HG03520 (cell line): ENCODE results near the gene ADARB2.

Experiments used
- ATAC-seq: cut with Tn5 transposase; IDR thresholded peaks from one replicate; pipeline ENCODE4 v1.9.1; 2021; ENCODE audit warnings: mild to moderate bottlenecking, moderate library complexity; ENCODE audit not compliant: unreplicated experiment

ADARB2 gene

GRCh38 chr10:1308962-1309616, 428.2 kb downstream of the ADARB2 start:
- ATAC-seq: no peak

GRCh38 chr10:1308173-1308961, 429.0 kb downstream of the ADARB2 start:
- no peak for ATAC-seq

GRCh38 chr10:1301143-1301542, 436.2 kb downstream of the ADARB2 start:
- no peak for ATAC-seq

- no peak for ATAC-seq
These were observed 437.1 kb downstream of the ADARB2 start for GRCh38 chr10:1300218-1300617.

- ATAC-seq: no peak
These were observed 438.1 kb downstream of the ADARB2 start for GRCh38 chr10:1299041-1299726.

GRCh38 chr10:1297566-1298301, 439.6 kb downstream of the ADARB2 start:
- ATAC-seq: no peak

- ATAC-seq: no peak
These were observed 441.4 kb downstream of the ADARB2 start for GRCh38 chr10:1295756-1296480.

- no peak for ATAC-seq
These were observed 442.6 kb downstream of the ADARB2 start for GRCh38 chr10:1294748-1295147.

GRCh38 chr10:1293636-1294435, 443.5 kb downstream of the ADARB2 start:
- no peak for ATAC-seq

- no peak for ATAC-seq
These were observed 444.2 kb downstream of the ADARB2 start for GRCh38 chr10:1293157-1293556.

GRCh38 chr10:1292611-1293031, 444.7 kb downstream of the ADARB2 start:
- ATAC-seq: no peak

- no peak for ATAC-seq
These were observed 445.9 kb downstream of the ADARB2 start for GRCh38 chr10:1291178-1292090.

GRCh38 chr10:1290071-1290471, 447.3 kb downstream of the ADARB2 start:
- no peak for ATAC-seq

GRCh38 chr10:1289591-1289990, 447.7 kb downstream of the ADARB2 start:
- no peak for ATAC-seq

- ATAC-seq: no peak
These were observed 449.3 kb downstream of the ADARB2 start for GRCh38 chr10:1287971-1288401.

GRCh38 chr10:1287487-1287886, 449.8 kb downstream of the ADARB2 start:
- ATAC-seq: no peak

GRCh38 chr10:1284076-1284475, 453.2 kb downstream of the ADARB2 start:
- ATAC-seq: no peak

GRCh38 chr10:1281405-1281782, 455.9 kb downstream of the ADARB2 start:
- ATAC-seq: no peak
